H1 (cell line): Measurements from ENCODE around the gene EMC7. TPM values are rescaled to one million over a fixed set of nuclear protein-coding genes. Genes with fewer than 3 reads are reported as not detected.

Experiments
- ATF2 ChIP-seq: IDR thresholded peaks from 2 replicates; pipeline ENCODE4 v1.6.1; 2012; ENCODE audit warnings: low read length, inconsistent platforms
- BCL11A ChIP-seq, 2 experiments: IDR thresholded peaks; one replicate each; pipeline ENCODE4 v1.6.1; 2011; ENCODE audit warnings: low read depth in 2 of 2, low read length in 2 of 2, mild to moderate bottlenecking in 2 of 2
- CHD1 ChIP-seq: IDR thresholded peaks from 2 replicates; pipeline ENCODE4 v1.6.1; 2012; ENCODE audit warnings: low read depth, low read length, improper control_type of control experiment
- E2F6 ChIP-seq: IDR thresholded peaks from 2 replicates; pipeline ENCODE4 v1.6.1; 2012; ENCODE audit warnings: inconsistent platforms
- EP300 ChIP-seq, 2 experiments: IDR thresholded peaks; 1 replicate in 1 of 2; 2 replicates in 1 of 2; pipeline ENCODE4 v1.6.1; 2011 to 2012; ENCODE audit warnings: low read depth in 2 of 2, low read length in 2 of 2, mild to moderate bottlenecking in 2 of 2, borderline replicate concordance in 1 of 2, inconsistent platforms in 1 of 2, moderate library complexity in 1 of 2
- EZH2 ChIP-seq: fragments of 200-600 bp; sonication (generic); IDR thresholded peaks from 2 replicates; pipeline ENCODE4 v1.7.1; 2012; ENCODE audit warnings: low read depth, mild to moderate bottlenecking, moderate library complexity, low read length, inconsistent platforms; ENCODE audit not compliant: severe bottlenecking
- GABPA ChIP-seq: IDR thresholded peaks from 2 replicates; pipeline ENCODE4 v1.6.1; 2011; ENCODE audit warnings: mild to moderate bottlenecking, low read length, moderate library complexity, borderline replicate concordance; ENCODE audit not compliant: insufficient read depth
- KDM4A ChIP-seq: IDR thresholded peaks from one replicate; pipeline ENCODE4 v1.7.1; 2012; ENCODE audit warnings: low read depth, mild to moderate bottlenecking, moderate library complexity, low read length, inconsistent platforms; ENCODE audit not compliant: severe bottlenecking
- KDM5A ChIP-seq: fragments of 200-600 bp; IDR thresholded peaks from 2 replicates; pipeline ENCODE4 v1.7.1; 2012; ENCODE audit warnings: mild to moderate bottlenecking, low read length, inconsistent platforms, mixed read lengths
- POLR2A ChIP-seq, 2 experiments: IDR thresholded peaks; 1 replicate in 1 of 2; 2 replicates in 1 of 2; pipeline ENCODE4 v1.6.1; 2011; ENCODE audit warnings: low read depth in 2 of 2, low read length in 2 of 2, mild to moderate bottlenecking in 2 of 2; ENCODE audit errors: control extremely low read depth in 1 of 2
- POLR2AphosphoS5 ChIP-seq: IDR thresholded peaks from 2 replicates; pipeline ENCODE4 v1.6.1; 2011; ENCODE audit warnings: low read depth, low read length
- RAD21 ChIP-seq, 2 experiments: IDR thresholded peaks in 1 of 2; conservative IDR thresholded peaks in 1 of 2; 2 replicates each; pipeline ENCODE4 v1.6.1; 2011; ENCODE audit warnings: low read depth in 2 of 2, low read length in 2 of 2, improper control_type of control experiment in 1 of 2, inconsistent platforms in 1 of 2, mild to moderate bottlenecking in 1 of 2, moderate library complexity in 1 of 2
- SIN3A ChIP-seq, 2 experiments: IDR thresholded peaks in 1 of 2; conservative IDR thresholded peaks in 1 of 2; 2 replicates each; pipeline ENCODE4 v1.6.1; 2011 to 2012; ENCODE audit warnings: low read length in 2 of 2, improper control_type of control experiment in 1 of 2, low read depth in 1 of 2, mild to moderate bottlenecking in 1 of 2
- SRF ChIP-seq: IDR thresholded peaks from 2 replicates; pipeline ENCODE4 v1.6.1; 2011; ENCODE audit warnings: mild to moderate bottlenecking, low read depth, low read length, moderate library complexity
- TAF7 ChIP-seq: optimal IDR thresholded peaks from 2 replicates; pipeline ENCODE3; 2011; ENCODE audit warnings: low read depth, mild to moderate bottlenecking, inconsistent platforms, low read length, moderate library complexity, borderline replicate concordance
- TBP ChIP-seq: IDR thresholded peaks from 2 replicates; pipeline ENCODE4 v1.6.1; 2011; ENCODE audit warnings: low read depth, low read length, improper control_type of control experiment
- ZNF274 ChIP-seq: IDR thresholded peaks from 2 replicates; pipeline ENCODE4 v1.7.0; 2012; ENCODE audit warnings: low read length, borderline replicate concordance; ENCODE audit errors: extremely low read depth
- polyA plus RNA-seq, 7 experiments: library from polyadenylated mRNA; depleted of rRNA in 3 of 7; stranded (reverse) in 5 of 7; unstranded in 2 of 7; fragments of >200 nt in 5 of 7; fragments of 200-250 nt in 2 of 7; gene quantifications; 1 replicate in 5 of 7; 2 replicates in 1 of 7; 4 replicates in 1 of 7; pipeline versions ENCODE4 v1.2.1 to v1.2.3, GENCODE V29; 2011 to 2013; ENCODE audit warnings: missing spikeins in 2 of 7, mixed read lengths in 2 of 7
- total RNA-seq: library from RNA; stranded (reverse); fragmentation: NEBNext Ultra II Directional; extraction: Animal tissue kit (Norgen Biotek cat#: 25700); gene quantifications from 2 replicates; pipeline ENCODE4 v1.2.1, GENCODE V29; 2021

Gene EMC7
- total and polyA plus RNA-seq, 2 of the 8 experiments (the other 6 are each of a cell fraction or from before 2014, with no cell fraction given), result 29.0 to 39.0 TPM

GRCh38 chr15:34038023-34038870, 63.4 kb downstream of the EMC7 start (continued):
- TF ChIP-seq RAD21 (IDR thresholded peaks at IDR 0.05 in 1 of 2, conservative IDR thresholded peaks at IDR 0.05 in 1 of 2; ENCODE audit: low read depth in 2 of 2, low read length in 2 of 2) (no peak), CHD1 (no peak), ATF2 (no peak), SIN3A (conservative IDR thresholded peaks at IDR 0.05 in 1 of 2, IDR thresholded peaks at IDR 0.05 in 1 of 2; ENCODE audit: low read depth in 1 of 2, low read length in 2 of 2) (peak; percentile 9 to 61; a peak in 1 of 4 replicates), EP300 (IDR thresholded peaks at IDR 0.05; ENCODE audit: borderline replicate concordance in 1 of 2, low read depth in 2 of 2, low read length in 2 of 2) (no peak), KDM5A (no peak), ZNF274 (no peak), E2F6 (peak; percentile 76), EZH2 (no peak), BCL11A (IDR thresholded peaks at IDR 0.05; ENCODE audit: low read depth in 2 of 2, low read length in 2 of 2) (no peak), TAF7 (no peak), POLR2A (IDR thresholded peaks at IDR 0.05; ENCODE audit: control extremely low read depth in 1 of 2, low read depth in 2 of 2, low read length in 2 of 2) (peak; percentile 46 to 83), SRF (no peak), KDM4A (peak; percentile 54), TBP (peak; percentile 53), POLR2AphosphoS5 (peak; percentile 73), GABPA (no peak)
